Bronchial epithelial cell (primary cell): ENCODE measurements around the gene NHEJ1. TPM values are rescaled to one million over a fixed set of nuclear protein-coding genes. Genes with fewer than 3 reads are reported as not detected.

Source experiments
- DNase-seq: peaks from one replicate; pipeline ENCODE4 v3.0.0-alpha.2; 2010; ENCODE audit warnings: low read depth
- FAIRE-seq: peaks from 2 replicates; lab custom pipeline; 2011; peaks lifted over from hg19 to GRCh38; lab: Jason Lieb, UNC
- H3K27me3 ChIP-seq: 2 replicates; pipeline ENCODE4 v1.5.1; 2011; ENCODE audit warnings: low read length; ENCODE audit not compliant: control insufficient read depth, insufficient read depth
- H3K36me3 ChIP-seq: 2 replicates; pipeline ENCODE4 v1.5.1; 2011; ENCODE audit warnings: low read length; ENCODE audit not compliant: control insufficient read depth, insufficient read depth
- H3K4me3 ChIP-seq: 2 replicates; pipeline ENCODE4 v1.5.1; 2011; ENCODE audit warnings: mild to moderate bottlenecking, low read depth, low read length, control low read depth
- CTCF ChIP-seq: IDR thresholded peaks from 2 replicates; pipeline ENCODE4 v1.5.1; 2011; ENCODE audit warnings: mild to moderate bottlenecking, moderate library complexity, low read length, control low read depth, inconsistent platforms; ENCODE audit not compliant: insufficient read depth, severe bottlenecking
- total RNA-seq: library from RNA; depleted of rRNA; stranded (reverse); fragments of >200 nt; gene quantifications from 2 replicates; pipeline ENCODE4 v1.2.1, GENCODE V29; 2014

NHEJ1 gene
- total RNA-seq, 1 donor from 2014 or later: 22.1 TPM

DNA sequence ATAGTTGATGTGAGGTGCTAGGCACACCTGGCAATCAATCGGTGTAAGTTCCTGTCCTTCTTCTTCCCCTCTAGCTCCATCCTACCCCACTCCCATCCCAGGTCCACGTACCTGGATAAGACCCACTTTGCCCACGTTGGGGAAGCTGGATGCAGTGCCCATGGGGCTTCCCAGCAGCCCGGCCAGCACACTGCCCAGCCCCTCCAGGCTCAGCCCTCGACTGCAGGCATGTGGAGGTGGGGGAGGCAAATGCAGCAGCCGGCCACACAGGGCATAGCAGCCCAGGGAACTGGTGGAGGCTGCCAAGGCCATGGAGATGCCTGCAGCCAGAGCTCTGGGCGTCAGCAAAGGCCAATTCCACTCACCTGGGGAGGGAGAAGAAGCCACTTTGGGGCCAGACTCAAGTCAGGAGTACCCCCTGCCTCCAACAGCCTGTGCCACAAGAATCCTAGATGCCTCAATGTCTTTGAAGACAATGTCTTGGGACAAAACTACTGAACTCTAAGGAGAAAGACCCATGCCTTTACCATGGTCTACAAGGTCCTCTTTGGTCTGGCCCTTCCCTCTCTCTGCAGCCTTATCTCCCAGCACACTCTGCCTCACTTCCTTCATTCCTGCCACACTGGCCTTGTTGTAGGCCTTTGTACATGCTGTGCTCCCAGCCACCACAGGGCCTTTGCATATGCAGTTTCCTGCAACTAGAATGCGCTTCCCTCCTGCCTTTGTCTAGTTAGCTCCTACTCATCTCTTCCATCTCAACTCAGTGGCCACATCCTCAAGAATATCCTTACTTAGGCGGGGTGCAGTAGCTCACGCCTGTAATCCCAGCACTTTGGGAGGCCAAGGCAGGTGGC is 4.7 kb upstream of the NHEJ1 start:
- DNase-seq: no peak
- Histone ChIP-seq H3K36me3 (no peaks in the 10 kb centered on the region), H3K27me3 (no peaks in the 10 kb centered on the region), H3K4me3 (no peak overlapping the region)
- TF ChIP-seq CTCF: no peak
- FAIRE-seq: no peak

GRCh38 chr2:219163156-219163555 is 2.5 kb upstream of the NHEJ1 start:
- no peak for DNase-seq
- H3K36me3 ChIP-seq: no peaks in the 10 kb centered on the region
- H3K27me3 ChIP-seq: no peaks in the 10 kb centered on the region
- TF ChIP-seq CTCF: no peak
- no peak for FAIRE-seq
- H3K4me3 ChIP-seq: no peak overlapping the region

- no peak for DNase-seq
- Histone ChIP-seq H3K27me3 (no peaks in the 10 kb centered on the region), H3K36me3 (no peaks in the 10 kb centered on the region), H3K4me3 (peak overlapping the region; percentile 62)
- no peak for TF ChIP-seq CTCF
- FAIRE-seq: no peak
Measured at GRCh38 chr2:219161097-219161496, 482 bp upstream of the NHEJ1 start.

DNA sequence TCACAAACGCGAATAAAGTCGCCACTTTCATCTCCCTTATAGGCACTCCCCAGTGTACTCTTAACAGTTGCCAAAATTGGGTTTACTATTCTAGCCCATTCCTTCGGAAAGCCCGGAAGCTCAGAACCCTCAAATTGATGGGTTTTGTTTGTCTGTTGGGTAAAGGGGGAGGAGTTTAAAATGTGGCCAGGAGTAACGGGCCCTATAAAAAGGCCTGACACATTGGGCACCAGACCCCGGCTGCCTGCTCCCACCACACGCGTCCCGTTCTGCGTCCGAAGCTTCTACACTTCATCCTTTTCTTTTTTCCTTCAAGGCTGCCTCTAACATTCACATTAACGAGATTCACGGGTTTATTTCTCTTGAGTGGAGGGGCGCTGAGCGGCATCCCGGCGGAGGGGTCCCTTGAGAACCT is 837 bp downstream of the NHEJ1 start:
- DNase-seq (no peak), FAIRE-seq (no peak)
- no peak for TF ChIP-seq CTCF
- no peaks in the 10 kb centered on the region for H3K36me3 ChIP-seq
- H3K4me3 ChIP-seq: peak overlapping the region; percentile 62
- H3K27me3 ChIP-seq: no peaks in the 10 kb centered on the region

- no peak for FAIRE-seq
- Histone ChIP-seq H3K36me3 (no peaks in the 10 kb centered on the region), H3K4me3 (no peak overlapping the region), H3K27me3 (no peaks in the 10 kb centered on the region)
- DNase-seq: no peak
- TF ChIP-seq CTCF: no peak
Measured at GRCh38 chr2:219158586-219158985, 2.0 kb downstream of the NHEJ1 start.

DNA sequence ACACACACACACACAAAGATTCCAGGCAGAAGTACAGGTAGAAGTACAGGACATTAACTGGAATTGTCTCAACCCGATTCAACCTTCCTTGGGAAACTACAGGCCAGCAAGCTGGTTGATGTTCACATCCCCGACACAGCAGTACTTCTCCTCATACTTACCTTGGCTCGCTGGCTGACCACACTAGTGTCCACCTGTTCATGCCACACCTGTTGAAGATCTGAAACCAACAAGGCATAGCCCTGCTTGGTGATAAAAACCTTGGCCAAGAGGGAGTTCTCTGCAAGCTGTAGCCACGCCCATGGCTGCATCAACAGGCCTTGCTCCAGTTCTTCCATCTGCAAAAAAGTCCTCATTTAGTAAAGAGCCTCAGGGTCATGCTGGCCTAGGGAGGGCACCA is 2.6 kb downstream of the NHEJ1 start:
- TF ChIP-seq CTCF: no peak
- FAIRE-seq: no peak
- Histone ChIP-seq H3K36me3 (no peaks in the 10 kb centered on the region), H3K4me3 (no peak overlapping the region), H3K27me3 (no peaks in the 10 kb centered on the region)
- no peak for DNase-seq
